GM21723 (cell line): Measurements from ENCODE around the gene RABL2B.
A peak's percentile ranks its signal among the peaks of the same experiment; 100 is the strongest.
"Not testable (repeated sequence)": the region's sequence is repeated elsewhere in the genome, so short reads cannot be mapped to it uniquely, and the experiment has no call there.

Source experiments
- ATAC-seq: cut with Tn5 transposase; IDR thresholded peaks from one replicate; pipeline ENCODE4 v1.9.1; 2021; ENCODE audit warnings: mild to moderate bottlenecking, moderate library complexity; ENCODE audit not compliant: unreplicated experiment

The RABL2B gene

DNA sequence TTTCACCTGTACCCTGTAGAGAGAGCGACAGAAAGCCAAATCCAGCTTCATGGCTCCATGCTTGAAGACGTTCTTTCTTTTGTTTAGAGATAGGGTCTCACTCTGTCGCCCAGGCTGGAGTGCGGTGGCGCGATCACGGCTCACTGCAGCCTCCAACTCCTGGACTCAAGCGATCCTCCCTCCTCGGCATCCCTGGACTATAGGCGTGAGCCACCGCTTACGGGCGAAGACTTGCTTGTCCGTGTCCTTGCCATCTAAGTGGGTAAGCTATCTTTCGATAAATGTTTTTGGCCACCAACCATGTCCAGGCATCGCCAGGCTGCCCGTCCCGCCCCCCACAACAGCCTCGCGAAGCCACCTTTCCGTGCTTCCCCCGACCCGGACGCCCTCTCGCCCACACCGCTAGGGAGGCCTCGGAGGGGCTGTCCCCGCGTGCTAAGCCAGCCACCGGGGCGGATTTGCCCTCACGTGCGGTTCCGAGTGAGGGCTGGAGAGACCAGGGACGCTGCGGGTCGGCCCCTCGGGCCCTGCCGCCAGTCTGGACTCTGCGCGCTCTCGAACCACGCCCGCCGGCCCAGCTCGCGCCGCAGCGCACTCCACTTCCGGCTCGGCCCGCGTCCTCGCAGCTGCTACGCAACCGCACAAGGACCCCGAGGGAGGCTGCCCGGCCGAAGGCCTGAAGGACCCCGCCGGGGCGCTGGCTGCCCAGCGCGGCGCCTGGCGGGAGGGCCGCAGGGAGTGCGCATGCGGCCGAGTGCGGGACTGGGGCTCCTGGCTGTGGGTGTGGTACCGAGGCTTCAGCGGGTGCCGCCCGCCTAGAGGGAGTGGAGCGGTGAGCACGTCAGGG is at the start of gene RABL2B:
Gene RABL2B (minus strand): TSS at position 604 of the 847 bp plus-strand sequence. CDS start 1,342 bp downstream, outside the sequence.
- ATAC-seq = peak; percentile 93

- not testable (repeated sequence) for ATAC-seq
These were observed 3.5 kb upstream of the RABL2B start for GRCh38 chr22:50786936-50787335.

DNA sequence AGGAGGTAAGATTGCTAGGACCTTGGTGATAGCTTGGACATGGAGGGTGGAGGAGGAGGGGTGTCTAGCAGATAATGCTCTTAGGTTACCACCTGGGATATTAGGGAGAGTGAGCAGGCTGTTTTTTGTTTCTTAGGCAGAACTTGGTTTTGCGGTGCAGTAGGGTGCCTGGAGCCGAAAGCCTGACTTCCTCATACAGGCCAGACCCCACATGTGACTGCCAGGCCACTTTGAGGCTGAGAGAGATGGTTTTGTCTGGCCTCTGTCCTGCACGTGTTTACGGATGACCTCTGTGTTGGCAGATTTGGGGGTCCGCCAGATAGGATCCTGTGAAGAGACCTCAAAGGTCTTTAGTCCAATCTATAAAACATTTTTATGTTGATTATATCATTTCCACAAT is 1.9 kb upstream of the RABL2B start:
- not testable (repeated sequence) for ATAC-seq

DNA sequence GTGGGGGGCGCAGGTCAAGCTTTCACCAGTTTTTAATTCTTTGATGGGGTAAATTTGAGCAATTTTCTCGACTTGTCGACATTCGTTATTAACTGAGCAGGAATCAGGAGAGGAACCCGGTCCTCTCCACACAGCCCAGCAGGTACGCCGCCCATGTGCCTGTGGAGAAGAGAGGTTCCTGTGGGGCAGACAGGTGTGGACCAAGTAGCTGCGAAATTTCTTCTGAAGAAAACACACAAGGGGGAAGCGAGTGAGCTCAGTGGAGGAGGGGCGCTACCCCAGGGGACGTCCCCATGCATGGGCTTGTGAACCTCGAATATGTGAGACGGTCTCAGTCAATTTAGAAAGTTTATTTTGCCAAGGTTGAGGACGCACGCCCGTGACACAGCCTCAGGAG is 442 bp upstream of the RABL2B start:
- peak; percentile 27 for ATAC-seq

DNA sequence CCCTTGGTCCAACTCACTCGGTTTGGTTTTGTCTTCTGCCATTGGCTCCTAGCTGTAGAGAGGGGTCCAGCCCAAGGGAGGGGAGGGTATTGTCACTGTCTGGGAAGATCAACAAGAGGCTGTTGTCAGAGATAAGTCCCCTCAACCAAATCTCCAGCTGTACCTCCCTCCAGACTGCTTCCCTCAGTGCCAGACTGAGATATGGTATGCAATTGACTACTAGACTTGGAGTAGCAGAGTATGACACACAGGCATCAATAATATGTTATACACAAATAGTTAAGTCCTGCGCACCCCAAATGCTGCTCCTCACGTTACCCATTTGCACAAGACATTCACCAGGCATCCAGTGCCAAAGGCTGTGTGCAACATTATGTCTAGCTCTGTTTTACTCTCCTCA is 1.2 kb downstream of the RABL2B start:
- not testable (repeated sequence) for ATAC-seq

- ATAC-seq = not testable (repeated sequence)
These were observed 3.2 kb downstream of the RABL2B start for GRCh38 chr22:50780244-50780643.

DNA sequence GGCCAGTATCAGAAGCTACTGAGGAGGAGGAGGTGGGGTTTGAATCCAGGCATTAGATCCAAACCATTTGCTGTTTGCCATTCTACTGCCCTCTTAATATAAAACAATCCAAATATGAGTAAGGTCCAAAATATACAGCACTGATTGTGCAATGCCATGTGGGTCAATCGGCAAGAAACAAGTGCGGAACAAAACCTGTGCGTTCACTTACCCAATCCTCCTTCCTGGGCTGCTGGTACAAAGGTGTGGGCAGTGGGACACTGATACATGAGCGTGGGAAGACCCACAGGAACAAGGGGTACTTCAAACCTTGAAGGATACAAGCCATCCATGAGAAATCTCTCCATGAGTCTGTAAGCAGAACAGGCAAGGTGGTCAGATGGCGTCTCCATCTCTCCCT is 5.8 kb downstream of the RABL2B start:
- not testable (repeated sequence) for ATAC-seq

DNA sequence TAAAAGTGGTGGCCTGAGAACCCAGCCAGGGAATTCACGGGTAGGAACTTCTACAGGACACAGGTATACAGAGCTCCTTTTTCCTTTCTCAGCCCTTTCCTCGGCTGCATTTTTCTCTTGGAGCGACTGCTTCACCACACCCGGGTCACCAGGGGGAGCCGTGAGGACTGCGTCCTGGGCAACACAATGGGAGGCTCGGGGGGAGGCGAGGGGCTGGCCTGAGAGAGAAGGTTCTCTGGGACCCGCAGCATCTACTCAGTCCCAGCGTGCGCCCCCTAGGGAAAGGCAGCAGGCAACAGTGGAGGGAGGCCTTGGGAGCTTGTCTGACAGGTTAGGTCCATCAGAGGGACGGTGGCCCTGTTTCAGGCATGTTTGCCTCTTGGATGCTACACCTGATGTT is 8.3 kb downstream of the RABL2B start:
- ATAC-seq = not testable (repeated sequence)

DNA sequence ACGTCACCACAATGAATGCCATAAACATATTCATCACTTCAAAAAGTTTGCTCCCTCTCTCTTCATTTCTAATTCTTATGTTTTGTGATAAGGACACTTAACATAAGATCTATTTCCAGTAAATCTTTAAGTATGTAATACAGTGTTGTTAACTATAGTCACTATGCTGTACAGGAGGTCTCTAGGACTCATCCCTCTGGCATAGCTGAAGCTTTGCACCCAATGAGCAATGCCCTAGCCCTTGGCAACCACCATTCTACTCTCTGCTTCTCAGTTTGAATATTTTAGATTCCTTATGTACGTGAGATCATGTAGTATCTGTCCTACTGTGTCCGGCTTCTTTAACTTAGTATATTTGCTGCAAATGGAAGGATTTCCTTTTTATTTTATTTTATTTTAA is 19.1 kb downstream of the RABL2B start:
- ATAC-seq = not testable (repeated sequence)

- ATAC-seq = not testable (repeated sequence)
These were observed 21.6 kb downstream of the RABL2B start for GRCh38 chr22:50761829-50762228.

DNA sequence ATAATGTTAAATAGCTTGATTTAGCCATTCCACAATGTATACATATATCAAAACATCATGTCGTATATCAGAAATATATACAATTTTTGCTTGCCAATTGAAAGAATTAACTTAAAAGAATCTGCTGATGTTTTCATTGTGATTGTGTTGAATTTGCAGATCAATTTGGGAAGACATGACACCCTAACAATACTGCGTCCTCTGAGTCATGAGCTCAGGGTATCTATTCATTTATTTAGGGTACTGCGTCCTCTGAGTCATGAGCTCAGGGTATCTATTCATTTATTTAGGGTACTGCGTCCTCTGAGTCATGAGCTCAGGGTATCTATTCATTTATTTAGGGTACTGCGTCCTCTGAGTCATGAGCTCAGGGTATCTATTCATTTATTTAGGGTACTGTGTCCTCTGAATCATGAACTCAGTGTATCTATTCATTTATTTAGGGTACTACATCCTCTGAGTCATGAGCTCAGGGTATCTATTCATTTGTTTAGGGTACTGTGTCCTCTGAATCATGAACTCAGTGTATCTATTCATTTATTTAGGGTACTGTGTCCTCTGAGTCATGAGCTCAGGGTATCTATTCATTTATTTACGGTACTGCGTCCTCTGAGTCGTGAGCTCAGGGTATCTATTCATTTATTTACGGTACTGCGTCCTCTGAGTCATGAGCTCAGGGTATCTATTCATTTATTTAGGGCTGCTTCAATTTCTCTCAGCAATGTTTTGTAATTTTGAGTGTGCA is 23.7 kb downstream of the RABL2B start:
- not testable (repeated sequence) for ATAC-seq

GRCh38 chr22:50756949-50757491 is 26.4 kb downstream of the RABL2B start:
- not testable (repeated sequence) for ATAC-seq

DNA sequence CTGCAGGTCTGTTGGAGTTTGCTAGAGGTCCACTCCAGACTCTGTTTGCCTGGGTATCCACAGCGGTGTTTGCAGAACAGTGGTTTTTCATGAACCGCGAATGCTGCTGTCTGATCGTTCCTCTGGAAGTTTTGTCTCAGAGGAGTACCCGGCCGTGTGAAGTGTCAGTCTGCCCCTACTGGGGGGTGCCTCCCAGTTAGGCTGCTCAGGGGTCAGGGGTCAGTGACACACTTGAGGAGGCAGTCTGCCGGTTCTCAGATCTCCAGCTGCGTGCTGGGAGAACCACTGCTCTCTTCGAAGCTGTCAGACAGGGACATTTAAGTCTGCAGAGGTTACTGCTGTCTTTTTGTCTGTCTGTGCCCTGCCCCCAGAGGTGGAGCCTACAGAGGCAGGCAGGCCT is 27.0 kb downstream of the RABL2B start:
- not testable (repeated sequence) for ATAC-seq

- not testable (repeated sequence) for ATAC-seq
These were observed 28.2 kb downstream of the RABL2B start for GRCh38 chr22:50755251-50755650.

GRCh38 chr22:50749302-50750074 is 33.9 kb downstream of the RABL2B start:
- not testable (repeated sequence) for ATAC-seq

DNA sequence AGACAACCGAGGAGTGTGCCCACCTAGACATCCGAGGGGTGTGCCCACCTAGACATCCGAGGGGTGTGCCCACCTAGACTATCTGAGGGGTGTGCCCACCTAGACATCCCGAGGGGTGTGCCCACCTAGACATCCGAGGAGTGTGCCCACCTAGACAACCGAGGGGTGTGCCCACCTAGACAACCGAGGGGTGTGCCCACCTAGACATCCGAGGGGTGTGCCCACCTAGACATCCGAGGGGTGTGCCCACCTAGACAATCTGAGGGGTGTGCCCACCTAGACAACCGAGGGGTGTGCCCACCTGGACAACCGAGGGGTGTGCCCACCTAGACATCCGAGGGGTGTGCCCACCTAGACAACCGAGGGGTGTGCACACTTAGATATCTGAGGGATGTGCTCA is 34.8 kb downstream of the RABL2B start:
- ATAC-seq = not testable (repeated sequence)

DNA sequence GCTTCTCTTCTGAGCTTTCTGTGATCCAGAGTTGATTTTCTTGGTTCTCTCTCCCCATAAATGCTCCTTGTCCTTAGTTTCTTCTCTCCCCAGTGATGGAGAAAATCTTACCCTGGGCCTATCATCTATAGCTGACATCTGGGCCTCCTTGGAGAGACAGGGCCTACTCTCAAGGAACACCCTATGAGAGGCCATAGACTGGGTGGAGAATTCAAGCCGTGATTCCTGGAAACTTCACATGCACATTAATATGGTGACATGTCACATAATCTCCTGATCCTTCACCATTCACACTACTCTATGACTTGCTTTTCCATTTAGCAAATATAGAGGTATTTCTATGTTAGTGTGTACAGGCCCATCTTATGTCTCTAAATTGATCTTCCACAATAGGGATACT is 35.9 kb downstream of the RABL2B start:
- not testable (repeated sequence) for ATAC-seq

DNA sequence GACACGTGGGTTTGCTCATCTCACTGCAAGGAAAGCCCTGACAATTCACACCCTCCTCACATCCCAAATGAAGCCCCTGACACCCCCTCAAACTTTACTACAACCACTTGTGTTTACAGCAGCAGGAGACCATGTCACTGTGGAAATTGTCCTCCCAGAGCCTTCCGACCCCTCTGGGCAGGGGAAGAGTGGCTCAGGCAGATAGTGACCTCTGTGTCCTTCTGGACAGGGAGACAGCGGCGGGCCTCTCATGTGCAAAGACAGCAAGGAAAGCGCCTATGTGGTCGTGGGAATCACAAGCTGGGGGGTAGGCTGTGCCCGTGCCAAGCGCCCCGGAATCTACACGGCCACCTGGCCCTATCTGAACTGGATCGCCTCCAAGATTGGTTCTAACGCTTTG is 39.0 kb downstream of the RABL2B start:
- not testable (repeated sequence) for ATAC-seq

- ATAC-seq = not testable (repeated sequence)
These were observed 42.7 kb downstream of the RABL2B start for GRCh38 chr22:50740714-50741113.

GRCh38 chr22:50739894-50740293 is 43.5 kb downstream of the RABL2B start:
- no peak for ATAC-seq

- no peak for ATAC-seq
These were observed 44.2 kb downstream of the RABL2B start for GRCh38 chr22:50739279-50739691.
